ENCODE measurements around the gene FAT1.
A peak's percentile ranks its signal among the peaks of the same experiment; 100 is the strongest.

Gene FAT1

DNA sequence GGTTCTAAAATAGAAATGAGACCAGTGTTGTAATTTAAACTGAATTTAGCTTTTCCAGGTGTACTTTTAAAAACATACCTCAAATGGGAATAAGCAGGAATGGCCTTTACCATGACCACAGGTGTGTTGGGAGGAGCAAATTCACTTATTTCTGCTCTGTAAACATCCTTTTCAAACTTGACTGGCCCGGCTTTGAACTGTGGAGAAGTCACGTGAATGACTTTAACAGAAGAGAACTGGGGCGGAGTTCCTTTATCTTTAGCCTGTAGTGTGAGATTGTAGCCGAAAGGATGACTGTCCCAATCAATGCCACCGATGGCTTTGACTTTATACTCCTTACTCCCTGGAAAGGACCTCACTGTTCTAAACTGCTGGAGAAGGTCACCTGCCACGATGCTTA, 15.1 kb downstream of the FAT1 start:
- Histone ChIP-seq H3K27me3 (no peaks in the 10 kb centered on the region), H3K4me3 (no peak overlapping the region), H3K36me3 (peaks cover 39 to 86% (median 64%) of the 10 kb centered on the region in 11 experiments), H4K20me1 (peaks cover 0 to 99% (median 4%) of the 10 kb centered on the region in 11 experiments; a peak in 8 of 22 replicates), H3K27ac (no peak overlapping the region), H3K4me2 (no peak overlapping the region), H3K4me1 (peaks cover 11 to 26% (median 16%) of the 10 kb centered on the region in 10 experiments), H3K9me3 (replicated peaks in 1 of 11) (peaks cover 3 to 19% (median 10%) of the 10 kb centered on the region in 11 experiments; a peak in 17 of 22 replicates), H3K9ac (no peak overlapping the region)
- no peak for TF ChIP-seq Cebpa-rat (IDR thresholded peaks at IDR 0.05)

DNA sequence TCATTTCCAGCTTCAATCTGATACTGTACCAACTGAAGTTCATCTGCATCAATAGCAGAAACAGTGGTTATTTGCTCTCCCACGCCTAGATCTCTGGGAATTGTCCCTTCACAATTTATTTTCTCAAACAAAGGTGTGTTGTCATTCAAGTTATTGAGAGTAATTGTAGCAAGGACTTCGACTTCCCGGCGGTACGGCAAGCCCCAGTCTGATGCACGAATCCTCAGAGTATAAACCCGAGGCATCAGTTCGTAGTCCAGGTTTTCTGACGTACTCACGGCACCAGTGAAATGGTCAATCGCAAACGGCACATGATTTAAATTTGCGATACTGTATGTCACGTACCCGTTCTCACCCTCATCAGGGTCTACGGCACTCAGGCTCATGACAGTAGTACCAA, 15.7 kb downstream of the FAT1 start:
- Histone ChIP-seq H3K4me2 (no peak overlapping the region), H3K4me1 (peaks cover 10 to 20% (median 11%) of the 10 kb centered on the region in 10 experiments), H3K27me3 (no peaks in the 10 kb centered on the region), H3K4me3 (no peak overlapping the region), H4K20me1 (peaks cover 0 to 99% (median 5%) of the 10 kb centered on the region in 11 experiments; a peak in 9 of 22 replicates), H3K27ac (no peak overlapping the region), H3K36me3 (peaks cover 39 to 92% (median 70%) of the 10 kb centered on the region in 11 experiments), H3K9ac (no peak overlapping the region), H3K9me3 (replicated peaks in 1 of 11) (peaks cover 0 to 13% (median 5%) of the 10 kb centered on the region in 11 experiments; a peak in 13 of 22 replicates)
- no peak for TF ChIP-seq Cebpa-rat (IDR thresholded peaks at IDR 0.05)

GRCh38 chr4:186707574-186707973, 16.1 kb downstream of the FAT1 start:
- Histone ChIP-seq H3K9me3 (replicated peaks in 1 of 11) (peaks cover 0 to 13% (median under 1%) of the 10 kb centered on the region in 11 experiments; a peak in 5 of 22 replicates), H3K27me3 (no peaks in the 10 kb centered on the region), H3K4me1 (peaks cover 5 to 16% (median 8%) of the 10 kb centered on the region in 10 experiments), H3K9ac (no peak overlapping the region), H4K20me1 (peaks cover 0 to 99% (median 2%) of the 10 kb centered on the region in 11 experiments; a peak in 9 of 22 replicates), H3K36me3 (peaks cover 39 to 96% (median 74%) of the 10 kb centered on the region in 11 experiments), H3K4me3 (no peak overlapping the region), H3K4me2 (no peak overlapping the region), H3K27ac (no peak overlapping the region)
- no peak for TF ChIP-seq Cebpa-rat (IDR thresholded peaks at IDR 0.05)

GRCh38 chr4:186704057-186704456, 19.6 kb downstream of the FAT1 start:
- Histone ChIP-seq H3K4me2 (no peak overlapping the region), H3K27ac (no peak overlapping the region; a peak in 1 of 22 replicates), H3K9ac (no peak overlapping the region), H3K4me3 (no peak overlapping the region), H3K36me3 (peaks cover 38 to 100% (median 94%) of the 10 kb centered on the region in 11 experiments), H3K9me3 (replicated peaks in 1 of 11) (peaks cover 0 to 17% (median 3%) of the 10 kb centered on the region in 11 experiments; a peak in 7 of 22 replicates), H3K27me3 (no peaks in the 10 kb centered on the region), H3K4me1 (peaks cover 0 to 10% (median 2%) of the 10 kb centered on the region in 10 experiments; a peak in 7 of 20 replicates), H4K20me1 (peaks cover 0 to 99% (median 4%) of the 10 kb centered on the region in 11 experiments; a peak in 11 of 22 replicates)
- no peak for TF ChIP-seq Cebpa-rat (IDR thresholded peaks at IDR 0.05)

GRCh38 chr4:186703510-186703909, 20.1 kb downstream of the FAT1 start:
- Histone ChIP-seq H3K4me2 (no peak overlapping the region), H3K9ac (no peak overlapping the region), H4K20me1 (peaks cover 0 to 99% (median 6%) of the 10 kb centered on the region in 11 experiments; a peak in 11 of 22 replicates), H3K4me1 (peaks cover 0 to 10% (median 2%) of the 10 kb centered on the region in 10 experiments; a peak in 6 of 20 replicates), H3K9me3 (replicated peaks in 1 of 11) (peaks cover 0 to 16% (median 4%) of the 10 kb centered on the region in 11 experiments; a peak in 9 of 22 replicates), H3K27ac (no peak overlapping the region), H3K4me3 (no peak overlapping the region), H3K27me3 (no peaks in the 10 kb centered on the region), H3K36me3 (peaks cover 35 to 100% (median 94%) of the 10 kb centered on the region in 11 experiments)
- no peak for TF ChIP-seq Cebpa-rat (IDR thresholded peaks at IDR 0.05)

DNA sequence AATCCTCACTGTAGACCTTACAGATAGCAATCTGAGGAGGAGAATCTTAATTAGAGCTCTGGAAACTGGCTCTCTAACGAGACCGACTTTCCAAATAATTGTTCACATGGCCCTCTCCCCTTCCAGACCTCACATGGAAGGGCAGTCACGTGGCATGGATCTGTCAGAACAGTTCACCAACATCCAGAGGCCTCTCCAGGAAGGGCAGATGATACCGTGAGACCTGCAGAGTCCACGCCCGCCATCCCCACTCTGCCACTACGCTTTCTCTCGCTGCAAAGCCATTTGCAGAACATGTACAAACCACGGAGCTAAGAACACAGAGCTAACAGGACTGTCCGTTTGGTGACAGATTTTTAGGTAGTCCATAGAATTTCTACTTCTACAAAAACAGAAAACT, 20.7 kb downstream of the FAT1 start:
- H3K4me1 ChIP-seq = peaks cover 0 to 10% (median 2%) of the 10 kb centered on the region in 10 experiments; a peak in 6 of 20 replicates
- peaks cover 0 to 22% (median 9%) of the 10 kb centered on the region in 11 experiments; a peak in 12 of 22 replicates for H3K9me3 ChIP-seq (replicated peaks in 1 of 11)
- H3K36me3 ChIP-seq = peaks cover 34 to 100% (median 94%) of the 10 kb centered on the region in 11 experiments

GRCh38 chr4:186702297-186702696, 21.4 kb downstream of the FAT1 start:
- Histone ChIP-seq H3K27me3 (no peaks in the 10 kb centered on the region), H3K9me3 (replicated peaks in 1 of 11) (peaks cover 0 to 29% (median 13%) of the 10 kb centered on the region in 11 experiments; a peak in 13 of 22 replicates), H3K4me2 (no peak overlapping the region), H4K20me1 (peaks cover 0 to 99% (median 6%) of the 10 kb centered on the region in 11 experiments; a peak in 11 of 22 replicates), H3K4me3 (no peak overlapping the region), H3K36me3 (peaks cover 31 to 100% (median 94%) of the 10 kb centered on the region in 11 experiments), H3K27ac (no peak overlapping the region), H3K9ac (no peak overlapping the region), H3K4me1 (peaks cover 0 to 10% (median 2%) of the 10 kb centered on the region in 10 experiments; a peak in 6 of 20 replicates)
- no peak for TF ChIP-seq Cebpa-rat (IDR thresholded peaks at IDR 0.05)

More for the DNA sequence above, 20.7 kb downstream of the FAT1 start:
- peaks cover 0 to 99% (median 6%) of the 10 kb centered on the region in 11 experiments; a peak in 11 of 22 replicates for H4K20me1 ChIP-seq
- no peak overlapping the region for H3K27ac ChIP-seq
- TF ChIP-seq Cebpa-rat (IDR thresholded peaks at IDR 0.05) = no peak
- H3K4me2 ChIP-seq = no peak overlapping the region
- no peaks in the 10 kb centered on the region for H3K27me3 ChIP-seq
- H3K9ac ChIP-seq = no peak overlapping the region
- no peak overlapping the region for H3K4me3 ChIP-seq

DNA sequence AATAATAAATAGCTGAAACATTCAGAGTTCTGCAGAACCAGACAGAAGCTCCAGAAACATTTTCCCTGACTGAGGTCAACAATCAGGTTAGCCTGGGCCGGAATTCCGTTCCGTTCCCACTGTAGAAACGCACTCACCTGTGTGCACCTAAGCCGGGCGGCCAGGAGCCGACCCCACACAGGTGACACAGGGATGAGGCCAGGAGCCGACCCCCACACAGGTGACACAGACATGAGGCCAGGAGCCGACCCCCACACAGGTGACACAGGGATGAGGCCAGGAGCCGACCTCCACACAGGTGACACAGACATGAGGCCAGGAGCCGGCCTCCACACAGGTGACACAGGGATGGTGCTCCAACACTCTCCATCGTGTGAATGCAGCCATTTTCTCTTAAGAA, 21.9 kb downstream of the FAT1 start:
- H3K27me3 ChIP-seq = no peaks in the 10 kb centered on the region
- no peak overlapping the region for H3K4me3 ChIP-seq
- H4K20me1 ChIP-seq = peaks cover 0 to 99% (median 6%) of the 10 kb centered on the region in 11 experiments; a peak in 11 of 22 replicates
- H3K9ac ChIP-seq = no peak overlapping the region
- H3K4me2 ChIP-seq = no peak overlapping the region
- TF ChIP-seq Cebpa-rat (IDR thresholded peaks at IDR 0.05) = no peak
- H3K27ac ChIP-seq = no peak overlapping the region; a peak in 1 of 22 replicates
- H3K9me3 ChIP-seq (replicated peaks in 1 of 11) = peaks cover 0 to 31% (median 13%) of the 10 kb centered on the region in 11 experiments; a peak in 13 of 22 replicates
- H3K4me1 ChIP-seq = peaks cover 0 to 10% (median 2%) of the 10 kb centered on the region in 10 experiments; a peak in 6 of 20 replicates
- H3K36me3 ChIP-seq = peaks cover 26 to 100% (median 94%) of the 10 kb centered on the region in 11 experiments

DNA sequence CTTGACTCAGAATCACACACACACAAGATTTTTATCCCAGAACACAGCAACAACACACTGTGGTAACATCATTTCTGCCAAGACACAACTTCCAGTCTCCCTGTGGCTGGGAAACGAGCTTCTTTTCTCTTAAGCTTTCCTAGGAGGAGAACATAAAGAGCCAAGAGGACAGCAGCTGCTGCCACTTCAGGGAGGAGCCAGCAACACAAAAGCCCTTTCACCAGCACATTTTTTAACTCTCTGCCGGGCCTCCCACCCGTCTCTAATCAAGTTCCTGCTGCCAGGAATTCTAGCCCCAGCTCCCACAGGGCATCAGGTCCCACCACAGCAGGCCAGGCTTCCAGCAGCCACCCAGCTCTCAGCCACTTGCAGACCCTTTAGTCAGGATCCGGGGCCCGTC, 22.4 kb downstream of the FAT1 start:
- H3K9ac ChIP-seq = no peak overlapping the region
- H3K27me3 ChIP-seq = no peaks in the 10 kb centered on the region
- H4K20me1 ChIP-seq = peaks cover 0 to 99% (median 6%) of the 10 kb centered on the region in 11 experiments; a peak in 11 of 22 replicates
- H3K4me1 ChIP-seq = peaks cover 0 to 10% (median 2%) of the 10 kb centered on the region in 10 experiments; a peak in 6 of 20 replicates
- no peak overlapping the region for H3K4me3 ChIP-seq
- H3K4me2 ChIP-seq = no peak overlapping the region
- TF ChIP-seq Cebpa-rat (IDR thresholded peaks at IDR 0.05) = no peak
- H3K36me3 ChIP-seq = peaks cover 21 to 100% (median 94%) of the 10 kb centered on the region in 11 experiments
- peak overlapping the region in 2 of 11 experiments; percentile 13 to 25; a peak in 2 of 22 replicates for H3K27ac ChIP-seq
- H3K9me3 ChIP-seq (replicated peaks in 1 of 11) = peaks cover 0 to 31% (median 18%) of the 10 kb centered on the region in 11 experiments; a peak in 13 of 22 replicates

All from BLaER1 treated with 17β-estradiol and CSF1 and Interleukin-3, amounts not matched to agents 10 nM and 100 nM (cell line).